IMR-90 (cell line): ENCODE data around the gene FANCM. TPM values are rescaled to one million over a fixed set of nuclear protein-coding genes. Genes with fewer than 3 reads are reported as not detected.

Experiments
- ATAC-seq: fragments of 200-7000 bp; cut with Tn5 transposase; 2 replicates; pipeline ENCODE4 v1.9.1; 2020; ENCODE audit warnings: low read depth, mild to moderate bottlenecking, moderate library complexity
- BruUV-seq: library from RNA; stranded (reverse); fragments of 400-500 nt; replicated peaks from 2 replicates; lab custom pipeline; 2021; lab: Mats Ljungman, UMichigan
- CTCF ChIA-PET: fragments of 300-600 bp; formaldehyde crosslinking; extraction: SDS; loops from one replicate; lab custom pipeline; 2021; ENCODE audit warnings: antibody characterized with exemption; lab: Yijun Ruan, JAX
- POLR2A ChIA-PET: fragments of 300-600 bp; sonication (Branson Sonifier 250); formaldehyde crosslinking; loops from one replicate; lab custom pipeline; 2022; ENCODE audit warnings: antibody characterized with exemption; ENCODE audit not compliant: unreplicated experiment; lab: Charles Lee
- DNase-seq: peaks from one replicate; pipeline ENCODE4 v3.0.0; 2013
- H2AFZ ChIP-seq: replicated peaks from 2 replicates; pipeline ENCODE3; 2013; ENCODE audit warnings: low read length, mild to moderate bottlenecking; ENCODE audit not compliant: poor library complexity
- H2AK5ac ChIP-seq: 2 replicates; pipeline ENCODE4 v1.6.1; 2013; ENCODE audit warnings: low read depth, low read length, inconsistent platforms
- H2AK9ac ChIP-seq: replicated peaks from 2 replicates; pipeline ENCODE3; 2013; ENCODE audit warnings: mild to moderate bottlenecking, low read depth, low read length, moderate library complexity; ENCODE audit not compliant: poor library complexity
- H2BK120ac ChIP-seq: 2 replicates; pipeline ENCODE4 v1.6.1; 2013; ENCODE audit warnings: low read depth, low read length, inconsistent platforms
- H2BK15ac ChIP-seq: 3 replicates; pipeline ENCODE4 v1.6.1; 2013; ENCODE audit warnings: low read depth, low read length, inconsistent platforms
- H2BK20ac ChIP-seq: 2 replicates; pipeline ENCODE4 v1.6.1; 2013; ENCODE audit warnings: low read depth, mild to moderate bottlenecking, inconsistent platforms, low read length, moderate library complexity
- H2BK5ac ChIP-seq: 2 replicates; pipeline ENCODE4 v1.6.1; 2013; ENCODE audit warnings: mild to moderate bottlenecking, low read depth, low read length, inconsistent platforms; ENCODE audit not compliant: poor library complexity, severe bottlenecking
- H3K14ac ChIP-seq: replicated peaks from 2 replicates; pipeline ENCODE4 v1.6.1; 2013; ENCODE audit warnings: low read depth, low read length, inconsistent platforms
- H3K18ac ChIP-seq: 2 replicates; pipeline ENCODE4 v1.6.1; 2013; ENCODE audit warnings: low read depth, low read length, control low read depth
- H3K23ac ChIP-seq: 2 replicates; pipeline ENCODE4 v1.6.1; 2013; ENCODE audit warnings: low read depth, low read length, inconsistent platforms
- H3K27ac ChIP-seq: 2 replicates; pipeline ENCODE4 v1.5.1; 2013; ENCODE audit warnings: mild to moderate bottlenecking, control low read depth, low read length; ENCODE audit not compliant: insufficient read depth
- H3K27me3 ChIP-seq: 2 replicates; pipeline ENCODE4 v1.6.1; 2013; ENCODE audit warnings: low read length; ENCODE audit not compliant: control insufficient read depth, insufficient read depth
- H3K36me3 ChIP-seq: 2 replicates; pipeline ENCODE4 v1.6.1; 2013; ENCODE audit warnings: low read length, mixed read lengths; ENCODE audit not compliant: control insufficient read depth, insufficient read depth
- H3K4ac ChIP-seq: 2 replicates; pipeline ENCODE4 v1.6.1; 2013; ENCODE audit warnings: low read depth, low read length, inconsistent platforms
- H3K4me1 ChIP-seq: 2 replicates; pipeline ENCODE4 v1.6.1; 2013; ENCODE audit warnings: low read length, mixed read lengths; ENCODE audit not compliant: control insufficient read depth, insufficient read depth
- H3K4me2 ChIP-seq: 2 replicates; pipeline ENCODE4 v1.6.1; 2013; ENCODE audit warnings: low read depth, mild to moderate bottlenecking, control low read depth, low read length, moderate library complexity
- H3K4me3 ChIP-seq: 2 replicates; pipeline ENCODE4 v1.5.1; 2013; ENCODE audit warnings: low read depth, mild to moderate bottlenecking, control low read depth, low read length, moderate library complexity; ENCODE audit not compliant: insufficient read depth
- H3K56ac ChIP-seq: 2 replicates; pipeline ENCODE4 v1.6.1; 2013; ENCODE audit warnings: low read length, inconsistent platforms; ENCODE audit not compliant: insufficient read depth; ENCODE audit errors: extremely low read depth
- H3K79me1 ChIP-seq, 2 experiments: 2 replicates each; pipeline ENCODE4 v1.6.1; 2013; ENCODE audit warnings: low read length in 2 of 2, inconsistent platforms in 1 of 2, low read depth in 1 of 2
- H3K9ac ChIP-seq: 2 replicates; pipeline ENCODE4 v1.6.1; 2013; ENCODE audit warnings: low read depth, low read length, control low read depth
- H3K9me1 ChIP-seq: 2 replicates; pipeline ENCODE4 v1.6.1; 2013; ENCODE audit warnings: low read length, inconsistent platforms; ENCODE audit not compliant: insufficient read depth
- H3K9me3 ChIP-seq: 2 replicates; pipeline ENCODE4 v1.6.1; 2013; ENCODE audit warnings: low read length; ENCODE audit not compliant: control insufficient read depth, insufficient read depth
- H4K20me1 ChIP-seq: 2 replicates; pipeline ENCODE4 v1.6.1; 2013; ENCODE audit warnings: low read length, inconsistent platforms; ENCODE audit not compliant: insufficient read depth
- H4K5ac ChIP-seq: 2 replicates; pipeline ENCODE4 v1.6.1; 2013; ENCODE audit warnings: mild to moderate bottlenecking, low read depth, low read length, control low read depth
- H4K8ac ChIP-seq, 2 experiments: 2 replicates each; pipeline ENCODE4 v1.6.1; 2013; ENCODE audit warnings: low read depth in 2 of 2, low read length in 2 of 2, control low read depth in 1 of 2, inconsistent platforms in 1 of 2
- H4K91ac ChIP-seq: 2 replicates; pipeline ENCODE4 v1.6.1; 2013; ENCODE audit warnings: low read depth, low read length, inconsistent platforms; ENCODE audit not compliant: insufficient read depth
- MAZ ChIP-seq: IDR thresholded peaks from 2 replicates; pipeline ENCODE4 v1.6.1; 2012; ENCODE audit warnings: low read depth, mild to moderate bottlenecking, low read length, improper control_type of control experiment, moderate library complexity, borderline replicate concordance
- RAD21 ChIP-seq: IDR thresholded peaks from 2 replicates; pipeline ENCODE4 v1.6.1; 2012; ENCODE audit warnings: low read length, improper control_type of control experiment
- RFX5 ChIP-seq: IDR thresholded peaks from 2 replicates; pipeline ENCODE4 v1.8.0; 2012; ENCODE audit warnings: low read depth, mild to moderate bottlenecking, low read length, moderate library complexity
- dilution Hi-C: fragments of 300-500 bp; cut with HindIII; formaldehyde crosslinking; loops from one replicate; pipeline ENCODE4 v1.14.3; 2018; ENCODE audit warnings: low sequenced_read_pairs; ENCODE audit not compliant: unreplicated experiment
- in situ Hi-C: fragments of 300-500 bp; cut with MboI; formaldehyde crosslinking; loops from 3 replicates; pipeline ENCODE4 v1.14.3; 2019; ENCODE audit warnings: low sequenced_read_pairs, inconsistent platforms, mixed read lengths
- intact Hi-C: fragments of 100-400 bp; cut with micrococcal nuclease; formaldehyde crosslinking; loops from 2 replicates; pipeline ENCODE4 v1.10.0; 2022
- polyA plus RNA-seq, 3 experiments: library from polyadenylated mRNA; depleted of rRNA; stranded (reverse); fragments of >200 nt; gene quantifications; 2 replicates each; pipeline ENCODE4 v1.2.3, GENCODE V29; 2012; ENCODE audit warnings: low replicate concordance in 1 of 3
- total RNA-seq: library from RNA; depleted of rRNA; stranded (reverse); fragments of >200 nt; gene quantifications from 2 replicates; pipeline ENCODE4 v1.2.3, GENCODE V29; 2012

FANCM gene
- total and polyA plus RNA-seq, 2 of the 4 experiments (the other 2 are of a cell fraction): 1.7 to 7.0 TPM

GRCh38 chr14:45204241-45204640, 68.5 kb downstream of the FANCM start:
- intact Hi-C loops: loop anchor here (2.0 kb wide), 1 partner anchor 45 kb away; no protein-coding TSS in a partner anchor

More at GRCh38 chr14:45204241-45204640, 68.5 kb downstream of the FANCM start:
- Histone ChIP-seq H2BK15ac (no peak overlapping the region), H2BK20ac (no peak overlapping the region), H4K91ac (no peak overlapping the region), H4K5ac (no peak overlapping the region), H3K14ac (no peak overlapping the region), H3K23ac (no peak overlapping the region), H3K4ac (no peak overlapping the region), H3K9me1 (no peaks in the 10 kb centered on the region), H2BK120ac (no peak overlapping the region), H4K8ac (no peak overlapping the region), H3K36me3 (peaks cover 6% of the 10 kb centered on the region), H2AK9ac (no peak overlapping the region), H3K18ac (no peak overlapping the region), H3K79me1 (no peaks in the 10 kb centered on the region), H3K27me3 (no peaks in the 10 kb centered on the region), H3K4me1 (no peaks in the 10 kb centered on the region), H3K27ac (no peak overlapping the region), H2AK5ac (no peak overlapping the region), H4K20me1 (no peaks in the 10 kb centered on the region), H3K9ac (no peak overlapping the region), H3K4me2 (no peak overlapping the region), H3K4me3 (no peak overlapping the region), H2BK5ac (no peak overlapping the region), H3K9me3 (no peaks in the 10 kb centered on the region), H2AFZ (no peak overlapping the region), H3K56ac (no peak overlapping the region)
- ATAC-seq (no peak), DNase-seq (no peak)
- TF ChIP-seq MAZ (no peak), RAD21 (no peak), RFX5 (no peak)
- in situ Hi-C loops (no loop called here), dilution Hi-C loops (no loop called here)
- ChIA-PET POLR2A (no interaction called here), CTCF (no interaction called here)
- BruUV-seq: no TSS peak
